AG04450 (cell line): ENCODE measurements around the gene PARP6. TPM values are rescaled to one million over a fixed set of nuclear protein-coding genes. Genes with fewer than 3 reads are reported as not detected.

ENCODE experiments used
- CTCF ChIA-PET: fragments of 300-600, 350-600 bp; formaldehyde crosslinking; extraction: SDS; loops from one replicate; lab custom pipeline; 2022; ENCODE audit warnings: antibody characterized with exemption, inconsistent platforms; lab: Charles Lee
- POLR2A ChIA-PET: fragments of 350-600 bp; formaldehyde crosslinking; extraction: SDS; loops from one replicate; lab custom pipeline; 2021; ENCODE audit warnings: antibody characterized with exemption, inconsistent platforms; lab: Yijun Ruan, JAX
- DNase-seq: peaks from one replicate; pipeline ENCODE4 v3.0.0-alpha.2; 2011; ENCODE audit warnings: low read depth, low spot score
- H3K27ac ChIP-seq: one replicate; pipeline ENCODE4 v1.5.1; 2012; ENCODE audit warnings: low read depth, low read length, control low read depth
- H3K27me3 ChIP-seq: one replicate; pipeline ENCODE4 v1.6.0; 2012; ENCODE audit warnings: low read length; ENCODE audit not compliant: control insufficient read depth, insufficient read depth
- H3K4me3 ChIP-seq: 2 replicates; pipeline ENCODE4 v1.5.1; 2011; ENCODE audit warnings: mild to moderate bottlenecking, low read depth, low read length, control low read depth
- H3K9me3 ChIP-seq: 2 replicates; pipeline ENCODE4 v1.5.1; 2012; ENCODE audit warnings: low read length; ENCODE audit not compliant: control insufficient read depth, insufficient read depth
- polyA plus RNA-seq: library from polyadenylated mRNA; depleted of rRNA; stranded (reverse); fragments of >200 nt; gene quantifications from 2 replicates; pipeline ENCODE4 v1.2.3, GENCODE V29; 2011
- TF ChIP-seq, protein P1 (sequence below): IDR thresholded peaks from 2 replicates; pipeline ENCODE4 v1.5.1; 2011; ENCODE audit warnings: low read depth, low read length, control low read depth, inconsistent platforms

Gene PARP6
- polyA plus RNA-seq, 1 experiment = 57.8 TPM

DNA sequence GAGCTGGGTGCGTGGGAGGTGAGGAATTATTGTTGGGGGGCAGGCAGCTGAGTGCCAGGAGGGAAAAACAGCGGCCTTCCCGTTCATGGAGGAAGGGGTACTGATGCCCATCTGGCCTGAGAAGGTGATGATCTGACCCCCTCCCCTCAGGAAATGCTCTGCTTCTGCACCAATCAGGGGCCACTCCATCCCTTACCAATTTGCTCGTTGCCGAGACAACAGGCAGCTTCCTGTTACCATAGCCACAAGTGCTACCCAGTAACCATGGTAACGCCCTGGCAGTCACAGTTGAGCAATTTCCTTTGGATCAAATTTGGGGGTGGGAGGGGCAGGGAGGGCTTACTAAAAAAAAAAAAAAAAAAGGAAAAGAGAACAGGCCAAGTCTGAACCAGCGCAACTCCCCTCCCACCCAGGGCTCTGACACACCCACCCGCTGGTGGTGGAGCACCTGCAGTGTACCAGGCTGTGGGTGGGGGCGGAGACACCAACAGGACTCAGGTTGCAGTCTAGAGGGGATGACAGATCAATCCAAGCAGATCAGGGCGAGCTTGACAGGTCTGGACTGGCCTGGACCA lies 33.9 kb upstream of the PARP6 start:
- H3K27me3 ChIP-seq = peaks cover 13% of the 10 kb centered on the region
- H3K27ac ChIP-seq = no peak overlapping the region
- CTCF ChIA-PET = no interaction called here
- DNase-seq = no peak
- TF ChIP-seq, protein P1, sequence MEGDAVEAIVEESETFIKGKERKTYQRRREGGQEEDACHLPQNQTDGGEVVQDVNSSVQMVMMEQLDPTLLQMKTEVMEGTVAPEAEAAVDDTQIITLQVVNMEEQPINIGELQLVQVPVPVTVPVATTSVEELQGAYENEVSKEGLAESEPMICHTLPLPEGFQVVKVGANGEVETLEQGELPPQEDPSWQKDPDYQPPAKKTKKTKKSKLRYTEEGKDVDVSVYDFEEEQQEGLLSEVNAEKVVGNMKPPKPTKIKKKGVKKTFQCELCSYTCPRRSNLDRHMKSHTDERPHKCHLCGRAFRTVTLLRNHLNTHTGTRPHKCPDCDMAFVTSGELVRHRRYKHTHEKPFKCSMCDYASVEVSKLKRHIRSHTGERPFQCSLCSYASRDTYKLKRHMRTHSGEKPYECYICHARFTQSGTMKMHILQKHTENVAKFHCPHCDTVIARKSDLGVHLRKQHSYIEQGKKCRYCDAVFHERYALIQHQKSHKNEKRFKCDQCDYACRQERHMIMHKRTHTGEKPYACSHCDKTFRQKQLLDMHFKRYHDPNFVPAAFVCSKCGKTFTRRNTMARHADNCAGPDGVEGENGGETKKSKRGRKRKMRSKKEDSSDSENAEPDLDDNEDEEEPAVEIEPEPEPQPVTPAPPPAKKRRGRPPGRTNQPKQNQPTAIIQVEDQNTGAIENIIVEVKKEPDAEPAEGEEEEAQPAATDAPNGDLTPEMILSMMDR = no peak
- H3K4me3 ChIP-seq = no peak overlapping the region
- POLR2A ChIA-PET = no interaction called here
- H3K9me3 ChIP-seq = no peaks in the 10 kb centered on the region

DNA sequence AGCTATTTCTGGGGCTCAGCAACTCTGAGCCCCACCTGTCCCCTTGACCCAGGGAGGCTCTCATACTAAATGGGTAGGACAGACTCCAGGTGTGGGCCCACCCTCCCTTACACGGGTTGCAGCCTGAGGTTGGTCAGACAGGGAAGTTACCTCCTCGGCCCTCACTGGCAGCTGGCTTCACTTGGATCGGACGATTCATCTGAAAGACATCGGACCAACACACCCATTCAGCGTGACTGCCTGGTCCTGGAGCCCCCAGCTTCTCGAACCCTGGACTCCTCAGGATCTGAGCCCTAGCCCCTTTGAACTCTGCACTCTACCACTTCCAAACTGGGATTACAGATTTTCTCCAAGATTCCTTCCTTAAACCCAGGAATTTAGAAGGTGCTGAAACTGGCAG lies 32.2 kb upstream of the PARP6 start:
- no peak overlapping the region for H3K4me3 ChIP-seq
- H3K9me3 ChIP-seq = no peaks in the 10 kb centered on the region
- TF ChIP-seq, protein P1 = no peak
- no peak overlapping the region for H3K27ac ChIP-seq
- DNase-seq = no peak
- CTCF ChIA-PET = no interaction called here
- H3K27me3 ChIP-seq = peaks cover 12% of the 10 kb centered on the region
- POLR2A ChIA-PET = no interaction called here

DNA sequence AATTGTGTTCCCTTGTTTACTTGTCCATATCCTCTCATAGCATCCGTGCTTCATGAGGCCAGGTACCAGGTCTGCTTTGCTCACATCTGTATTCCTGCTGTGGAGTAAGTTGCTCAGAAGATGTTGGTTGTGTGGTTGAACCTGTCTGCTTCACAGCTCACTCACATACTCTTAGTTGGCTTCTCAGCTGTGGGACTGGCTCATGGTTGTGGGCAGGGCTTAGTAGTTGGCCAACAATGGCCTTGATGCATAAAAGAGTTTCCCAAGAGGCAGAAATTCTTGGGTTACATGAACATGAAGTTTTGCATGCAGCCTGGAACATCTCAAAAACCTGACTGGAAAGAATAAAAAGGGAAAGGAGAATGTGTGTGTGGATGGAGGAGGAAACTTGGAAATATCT lies 30.6 kb upstream of the PARP6 start:
- Histone ChIP-seq H3K27ac (no peak overlapping the region), H3K27me3 (peaks cover 9% of the 10 kb centered on the region), H3K4me3 (no peak overlapping the region), H3K9me3 (no peaks in the 10 kb centered on the region)
- TF ChIP-seq, protein P1 = no peak
- POLR2A ChIA-PET = no interaction called here
- DNase-seq = no peak
- CTCF ChIA-PET = no interaction called here

DNA sequence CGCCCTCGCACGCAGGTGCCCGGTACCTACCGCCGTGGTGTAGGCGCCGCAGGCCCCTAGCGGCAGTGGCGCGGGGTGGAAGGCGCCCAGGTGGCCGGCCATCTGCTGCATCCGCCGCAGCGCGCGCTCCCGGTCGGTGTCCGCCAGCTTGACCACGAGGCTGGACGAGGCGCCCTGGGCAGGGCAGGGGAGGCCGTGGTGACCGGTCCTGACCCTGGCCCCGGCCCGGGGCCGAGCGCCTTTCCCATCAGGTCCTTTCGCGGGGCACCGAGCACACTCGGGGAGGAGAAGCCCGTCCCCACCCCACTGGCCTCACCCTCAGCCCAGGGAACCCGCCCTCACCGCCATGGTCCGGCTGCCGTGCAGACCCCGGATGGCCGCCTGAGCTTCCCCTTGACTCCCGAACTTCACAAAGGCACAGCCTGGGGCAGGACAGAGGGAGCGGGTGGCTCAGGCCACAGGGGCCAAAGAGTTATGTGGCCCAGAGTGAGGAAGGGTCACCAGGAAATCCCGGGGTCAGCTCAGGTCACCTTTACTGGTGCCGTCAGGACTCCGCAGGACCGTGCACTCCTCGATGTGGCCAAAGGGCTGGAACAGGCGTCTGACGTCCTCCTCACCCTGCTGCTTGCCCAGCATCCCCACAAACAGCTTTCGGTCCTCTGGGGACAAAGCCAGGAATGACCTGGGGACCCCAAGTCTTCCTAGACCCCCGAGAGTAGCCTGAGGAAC lies 17.4 kb upstream of the PARP6 start:
- Histone ChIP-seq H3K9me3 (no peaks in the 10 kb centered on the region), H3K27ac (no peak overlapping the region), H3K4me3 (no peak overlapping the region), H3K27me3 (peaks cover 23% of the 10 kb centered on the region)
- ChIA-PET POLR2A (no interaction called here), CTCF (no interaction called here)
- TF ChIP-seq, protein P1 = no peak
- no peak for DNase-seq

DNA sequence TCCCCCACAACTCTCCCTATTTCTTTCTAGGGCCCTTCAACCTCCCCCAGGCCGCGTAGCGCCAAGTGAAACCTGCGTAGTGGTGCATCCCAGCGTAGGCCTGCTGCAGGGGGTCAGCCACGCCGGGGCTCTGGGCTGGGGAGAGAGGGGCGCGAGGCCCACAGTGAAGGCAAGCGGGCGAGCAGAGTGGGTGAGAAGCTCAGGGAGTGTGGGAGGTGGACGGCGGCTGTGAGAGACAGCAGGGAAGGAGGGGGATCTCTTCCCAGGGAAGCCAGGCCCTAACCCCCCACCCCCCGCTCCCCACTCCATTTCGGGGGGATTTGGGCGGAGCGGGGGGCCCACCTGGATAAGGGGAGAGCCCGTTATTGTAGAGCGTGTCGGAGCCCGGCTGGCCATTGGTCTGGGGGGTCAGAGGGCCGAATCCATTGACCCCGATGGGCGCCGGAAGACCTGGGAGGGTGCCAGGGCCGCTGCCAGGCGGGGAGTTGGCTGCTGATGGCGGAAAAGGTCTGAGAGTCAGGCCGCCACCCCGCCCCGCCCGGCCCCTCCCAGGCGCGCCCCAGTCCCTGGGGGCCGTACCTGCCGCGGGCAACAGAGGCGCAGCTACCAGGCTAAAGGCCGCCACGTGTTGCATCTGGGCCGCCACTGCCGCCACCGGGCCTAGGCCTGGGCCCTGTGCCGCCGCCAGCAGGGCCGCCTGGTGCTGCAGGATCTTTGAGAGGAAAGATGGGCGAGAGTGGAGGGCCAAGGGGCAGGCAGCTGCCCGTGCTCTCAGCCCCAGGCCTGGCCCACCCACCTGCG lies 16.6 kb upstream of the PARP6 start:
- Histone ChIP-seq H3K27ac (no peak overlapping the region), H3K9me3 (no peaks in the 10 kb centered on the region), H3K4me3 (no peak overlapping the region), H3K27me3 (peaks cover 23% of the 10 kb centered on the region)
- POLR2A ChIA-PET = no interaction called here
- no peak for DNase-seq
- TF ChIP-seq, protein P1 = no peak
- CTCF ChIA-PET = no interaction called here
